Vagina (tissue), 2 donors: ENCODE measurements around the gene MED31. TPM values are rescaled to one million over a fixed set of nuclear protein-coding genes. Genes with fewer than 3 reads are reported as not detected.

Source experiments
- DNase-seq, 2 donors: peaks; one replicate each; pipeline ENCODE4 v3.0.0-alpha.2; 2017; ENCODE audit errors: extremely low spot score in 2 of 2
- H3K27ac ChIP-seq: fragments of 200-600 bp; sonication (generic); one replicate; pipeline ENCODE4 v1.5.1; 2019
- H3K27me3 ChIP-seq: fragments of 200-600 bp; sonication (generic); one replicate; pipeline ENCODE4 v1.5.1; 2019
- H3K36me3 ChIP-seq, 2 donors: fragments of 200-600 bp; sonication (generic); one replicate each; pipeline ENCODE4 v1.5.1; 2017 to 2019
- H3K4me1 ChIP-seq: fragments of 200-600 bp; sonication (generic); one replicate; pipeline ENCODE4 v1.5.1; 2019
- H3K4me3 ChIP-seq, 2 donors: fragments of 200-600 bp; sonication (generic); 1 replicate in 1 of 2; 2 replicates in 1 of 2; pipeline ENCODE4 v1.5.1; 2016 to 2019
- H3K9me3 ChIP-seq: fragments of 200-600 bp; sonication (generic); one replicate; pipeline ENCODE4 v1.5.1; 2019
- POLR2A ChIP-seq, 2 donors: fragments of 450-650 bp; IDR thresholded peaks; one replicate each; pipeline ENCODE4 v1.6.1; 2017; ENCODE audit warnings: antibody characterized with exemption in 2 of 2, mild to moderate bottlenecking in 2 of 2, moderate library complexity in 2 of 2
- POLR2AphosphoS5 ChIP-seq, 2 donors: sonication (generic); formaldehyde crosslinking; IDR thresholded peaks; one replicate each; pipeline ENCODE4 v1.9.0; 2017; ENCODE audit warnings: antibody characterized with exemption in 2 of 2, mild to moderate bottlenecking in 2 of 2, low read depth in 1 of 2; ENCODE audit not compliant: insufficient read depth in 1 of 2
- intact Hi-C: fragments of 100-400 bp; cut with DNase I; formaldehyde crosslinking; loops from one replicate; pipeline ENCODE4 v1.15.1; 2023
- total RNA-seq: library from RNA; depleted of rRNA; stranded (reverse); fragments of >200 nt; gene quantifications from one replicate; pipeline ENCODE4 v1.2.3, GENCODE V29; 2016
- TF ChIP-seq, protein P1 (sequence below), 3 experiments: fragments of 450-650 bp in 2 of 3; fragments of 200-600 bp in 1 of 3; sonication (generic) in 1 of 3; IDR thresholded peaks; one replicate each; pipeline ENCODE4 v1.5.1; 2017 to 2019; ENCODE audit warnings: antibody characterized with exemption in 3 of 3, mild to moderate bottlenecking in 2 of 3, moderate library complexity in 2 of 3

MED31 gene
- total RNA-seq, 1 donor from 2014 or later = 13.3 TPM

GRCh38 chr17:6654841-6655731 lies 3.7 kb upstream of the MED31 start:
- intact Hi-C loops = no loop called here
- no peak for DNase-seq
- TF ChIP-seq POLR2A (IDR thresholded peaks at IDR 0.05) (no peak), POLR2AphosphoS5 (IDR thresholded peaks at IDR 0.05; ENCODE audit: insufficient read depth in 1 of 2, low read depth in 1 of 2) (no peak)
- TF ChIP-seq, protein P1, sequence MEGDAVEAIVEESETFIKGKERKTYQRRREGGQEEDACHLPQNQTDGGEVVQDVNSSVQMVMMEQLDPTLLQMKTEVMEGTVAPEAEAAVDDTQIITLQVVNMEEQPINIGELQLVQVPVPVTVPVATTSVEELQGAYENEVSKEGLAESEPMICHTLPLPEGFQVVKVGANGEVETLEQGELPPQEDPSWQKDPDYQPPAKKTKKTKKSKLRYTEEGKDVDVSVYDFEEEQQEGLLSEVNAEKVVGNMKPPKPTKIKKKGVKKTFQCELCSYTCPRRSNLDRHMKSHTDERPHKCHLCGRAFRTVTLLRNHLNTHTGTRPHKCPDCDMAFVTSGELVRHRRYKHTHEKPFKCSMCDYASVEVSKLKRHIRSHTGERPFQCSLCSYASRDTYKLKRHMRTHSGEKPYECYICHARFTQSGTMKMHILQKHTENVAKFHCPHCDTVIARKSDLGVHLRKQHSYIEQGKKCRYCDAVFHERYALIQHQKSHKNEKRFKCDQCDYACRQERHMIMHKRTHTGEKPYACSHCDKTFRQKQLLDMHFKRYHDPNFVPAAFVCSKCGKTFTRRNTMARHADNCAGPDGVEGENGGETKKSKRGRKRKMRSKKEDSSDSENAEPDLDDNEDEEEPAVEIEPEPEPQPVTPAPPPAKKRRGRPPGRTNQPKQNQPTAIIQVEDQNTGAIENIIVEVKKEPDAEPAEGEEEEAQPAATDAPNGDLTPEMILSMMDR (IDR thresholded peaks at IDR 0.05) = no peak
- Histone ChIP-seq H3K9me3 (no peaks in the 10 kb centered on the region), H3K36me3 (no peaks in the 10 kb centered on the region), H3K4me3 (peak overlapping the region in 1 of 2 donors; percentile 1), H3K27ac (no peak overlapping the region), H3K4me1 (peaks cover 25% of the 10 kb centered on the region), H3K27me3 (peaks cover 3% of the 10 kb centered on the region)

DNA sequence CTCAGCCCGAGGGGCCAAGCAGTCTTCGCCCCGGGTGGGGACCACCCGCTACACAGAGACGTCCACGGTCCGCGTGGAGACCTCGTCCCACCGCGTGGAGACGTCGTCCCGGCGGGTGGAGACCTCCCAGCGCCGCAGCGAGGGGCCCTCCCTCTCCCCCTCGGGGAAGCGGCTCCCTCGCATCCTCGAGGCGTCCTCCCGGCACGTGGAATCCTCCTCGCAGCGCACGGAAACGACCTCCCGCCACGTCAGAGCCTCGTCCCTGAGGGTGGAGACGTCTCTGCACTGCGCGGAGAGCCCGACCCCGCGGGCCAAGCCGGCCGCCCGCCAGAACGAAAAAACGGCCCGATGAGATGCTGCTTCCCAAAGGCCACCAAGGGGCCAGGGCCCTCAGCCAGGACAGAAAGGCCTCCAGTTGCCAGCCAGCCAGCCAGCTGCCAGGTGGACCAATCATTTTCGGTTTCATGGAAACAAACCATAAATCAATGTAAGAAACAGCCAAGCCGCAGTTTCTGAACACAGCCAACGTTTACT lies 581 bp upstream of the MED31 start:
- H3K27me3 ChIP-seq = peaks cover 3% of the 10 kb centered on the region
- no peak for TF ChIP-seq POLR2A (IDR thresholded peaks at IDR 0.05)
- peak in 1 of 2 donors; percentile 44 for TF ChIP-seq POLR2AphosphoS5 (IDR thresholded peaks at IDR 0.05; ENCODE audit: insufficient read depth in 1 of 2, low read depth in 1 of 2)
- TF ChIP-seq, protein P1 (IDR thresholded peaks at IDR 0.05) = no peak
- DNase-seq = peak in 1 of 2 donors; percentile 87
- peak overlapping the region; percentile 65 to 73 for H3K4me3 ChIP-seq
- peaks cover 39% of the 10 kb centered on the region for H3K4me1 ChIP-seq
- peaks cover 0 to 16% of the 10 kb centered on the region in 2 donors for H3K36me3 ChIP-seq
- H3K9me3 ChIP-seq = no peaks in the 10 kb centered on the region
- peak overlapping the region; percentile 75 for H3K27ac ChIP-seq
- intact Hi-C loops = no loop called here

- intact Hi-C loops = no loop called here
- no peak for DNase-seq
- TF ChIP-seq POLR2AphosphoS5 (IDR thresholded peaks at IDR 0.05; ENCODE audit: insufficient read depth in 1 of 2, low read depth in 1 of 2) (no peak), POLR2A (IDR thresholded peaks at IDR 0.05) (no peak)
- TF ChIP-seq, protein P1 (IDR thresholded peaks at IDR 0.05) = no peak
- Histone ChIP-seq H3K4me1 (peaks cover 48% of the 10 kb centered on the region), H3K27me3 (no peaks in the 10 kb centered on the region), H3K4me3 (no peak overlapping the region), H3K9me3 (no peaks in the 10 kb centered on the region), H3K27ac (no peak overlapping the region), H3K36me3 (peaks cover 0 to 21% of the 10 kb centered on the region in 2 donors)
Observed at GRCh38 chr17:6648181-6648580, 3.2 kb downstream of the MED31 start.

GRCh38 chr17:6643451-6644125 lies 7.8 kb downstream of the MED31 start:
- no peak for DNase-seq
- intact Hi-C loops = no loop called here

More at GRCh38 chr17:6643451-6644125, 7.8 kb downstream of the MED31 start:
- H3K4me1 ChIP-seq = peaks cover 40% of the 10 kb centered on the region
- no peak overlapping the region for H3K27ac ChIP-seq
- peak in 1 of 2 donors; percentile 49 for TF ChIP-seq POLR2AphosphoS5 (IDR thresholded peaks at IDR 0.05; ENCODE audit: insufficient read depth in 1 of 2, low read depth in 1 of 2)
- TF ChIP-seq, protein P1 (IDR thresholded peaks at IDR 0.05) = no peak
- no peaks in the 10 kb centered on the region for H3K9me3 ChIP-seq
- no peaks in the 10 kb centered on the region for H3K27me3 ChIP-seq
- H3K4me3 ChIP-seq = no peak overlapping the region
- H3K36me3 ChIP-seq = peaks cover 0 to 15% of the 10 kb centered on the region in 2 donors
